ENCODE measurements around the gene PLS1.
"Not testable (repeated sequence)": the region's sequence is repeated elsewhere in the genome, so short reads cannot be mapped to it uniquely, and the experiment has no call there.

PLS1 gene

DNA sequence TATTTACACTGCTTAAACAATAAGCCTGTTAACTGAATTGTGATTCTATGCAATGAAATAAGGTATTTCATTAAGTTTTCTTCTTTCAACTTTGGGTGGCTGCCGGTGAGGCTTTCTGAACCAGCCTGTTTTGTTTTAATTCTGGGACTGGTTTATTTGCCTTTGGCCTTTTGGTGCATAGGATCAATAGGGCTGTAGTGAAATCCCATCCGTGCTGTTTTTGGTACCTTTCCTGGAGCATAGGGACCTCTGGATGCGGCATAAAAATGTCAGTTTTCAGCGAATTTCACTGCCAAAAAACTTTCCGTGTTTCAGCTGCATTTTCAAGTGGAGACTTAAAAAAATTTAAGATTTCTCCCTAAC is 514 bp downstream of the PLS1 start:
- DNase-seq = no peak

DNA sequence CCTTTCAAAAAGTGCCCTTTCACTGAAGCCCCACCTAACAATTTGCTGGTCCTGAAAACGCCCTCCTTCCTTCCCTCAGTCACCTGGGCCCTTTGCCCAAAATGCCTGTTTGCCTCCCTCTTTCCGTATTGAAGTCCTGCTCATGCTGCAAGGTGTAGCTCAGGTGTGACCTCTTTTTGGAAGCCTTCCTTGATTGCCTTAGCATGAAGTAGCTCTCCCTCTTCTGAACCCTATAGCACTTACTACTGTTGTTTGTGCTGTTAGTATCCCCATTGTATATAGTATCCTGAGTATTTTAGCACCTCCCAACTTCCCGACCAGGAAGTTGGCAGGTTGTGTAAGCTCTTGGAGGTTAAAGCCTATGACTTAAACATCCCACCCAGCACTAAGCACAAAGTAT is 1.7 kb downstream of the PLS1 start:
- no peak for DNase-seq

DNA sequence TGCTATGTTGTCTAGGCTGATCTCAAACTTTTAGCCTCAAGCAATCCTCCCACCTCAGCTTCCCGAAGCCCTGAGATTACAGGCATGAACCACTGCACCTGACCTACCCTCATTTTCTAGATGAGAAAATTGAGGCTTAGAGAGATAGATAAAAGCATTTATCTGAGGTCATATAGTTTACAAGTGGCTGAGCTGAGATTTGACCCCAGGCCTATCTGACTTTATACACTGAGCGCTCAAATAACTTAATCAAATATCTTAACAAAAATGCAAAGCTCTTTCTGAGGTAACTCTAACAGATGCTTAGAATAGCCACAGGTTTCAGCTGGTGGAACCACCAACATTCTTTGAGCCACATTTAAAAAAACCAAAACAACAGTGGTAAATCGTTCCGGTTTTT is 5.5 kb downstream of the PLS1 start:
- DNase-seq = no peak

DNA sequence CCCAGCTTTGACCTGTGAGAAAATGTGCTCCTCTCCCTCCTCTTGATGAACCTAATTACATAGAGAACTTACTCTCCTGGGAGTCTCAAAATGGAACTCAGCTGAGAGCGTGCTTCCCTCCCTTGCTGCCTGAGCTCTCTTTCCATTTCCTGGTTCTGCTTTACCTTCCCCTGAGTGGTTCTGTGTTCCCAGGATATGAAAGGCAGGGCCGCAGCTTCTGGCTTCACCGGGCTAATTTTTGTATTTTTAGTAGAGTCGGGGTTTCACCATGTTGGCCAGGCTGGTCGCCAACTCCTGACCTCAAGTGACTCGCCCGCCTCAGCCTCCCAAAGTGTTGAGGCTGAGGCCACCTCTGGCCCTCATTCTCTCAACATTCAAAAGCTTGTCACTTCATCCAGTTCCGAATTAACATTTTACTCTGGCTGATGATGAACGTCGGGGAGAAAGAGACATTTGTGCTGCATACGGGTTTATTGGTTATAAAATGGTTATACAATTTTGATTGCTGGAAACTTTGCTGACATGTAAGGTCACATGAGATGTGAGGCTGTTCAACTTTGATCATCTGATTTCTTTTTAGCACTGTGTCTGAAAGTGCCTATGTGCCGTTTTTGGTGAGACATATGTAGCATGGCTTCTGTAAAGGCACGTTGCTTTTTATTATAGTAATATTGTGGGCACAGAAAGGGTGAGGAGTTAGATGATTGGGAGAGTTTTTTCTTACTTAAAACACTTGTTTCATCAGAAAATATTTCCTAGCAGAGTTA is 6.6 kb downstream of the PLS1 start:
- no peak for DNase-seq

DNA sequence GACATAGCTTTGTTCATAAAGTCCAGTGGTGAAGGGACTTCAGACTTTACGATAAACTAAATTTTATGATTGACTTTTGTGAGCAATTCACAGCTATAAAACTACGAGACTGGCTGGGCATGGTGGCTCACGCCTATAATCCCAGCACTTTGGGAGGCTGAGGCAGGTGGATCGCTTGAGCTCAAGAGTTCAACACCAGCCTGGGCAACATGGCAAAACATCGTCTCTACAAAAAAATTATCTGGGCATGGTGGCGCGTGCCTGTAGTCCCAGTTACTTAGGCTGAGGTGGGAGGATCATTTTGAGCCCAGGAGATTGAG is 7.2 kb downstream of the PLS1 start:
- DNase-seq = not testable (repeated sequence)

DNA sequence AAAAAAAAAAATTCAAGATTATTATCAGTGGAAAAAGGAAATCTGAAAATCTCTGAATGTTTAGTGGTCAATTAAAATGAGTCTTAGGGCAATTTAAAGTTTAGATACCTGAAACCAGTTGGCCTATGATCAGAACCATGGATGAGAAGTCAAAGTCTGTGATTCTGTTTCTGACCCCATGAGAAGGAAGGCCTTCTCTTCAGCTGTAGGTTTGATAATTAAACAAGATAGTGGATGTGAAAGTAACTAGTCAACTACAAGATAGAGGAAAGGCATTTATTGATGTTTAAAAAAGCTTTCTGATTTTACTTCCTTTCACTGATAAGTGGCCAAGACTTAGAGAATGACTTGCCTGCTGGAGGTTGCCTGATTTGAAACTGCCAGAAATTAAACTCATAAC is 8.7 kb downstream of the PLS1 start:
- no peak for DNase-seq

DNA sequence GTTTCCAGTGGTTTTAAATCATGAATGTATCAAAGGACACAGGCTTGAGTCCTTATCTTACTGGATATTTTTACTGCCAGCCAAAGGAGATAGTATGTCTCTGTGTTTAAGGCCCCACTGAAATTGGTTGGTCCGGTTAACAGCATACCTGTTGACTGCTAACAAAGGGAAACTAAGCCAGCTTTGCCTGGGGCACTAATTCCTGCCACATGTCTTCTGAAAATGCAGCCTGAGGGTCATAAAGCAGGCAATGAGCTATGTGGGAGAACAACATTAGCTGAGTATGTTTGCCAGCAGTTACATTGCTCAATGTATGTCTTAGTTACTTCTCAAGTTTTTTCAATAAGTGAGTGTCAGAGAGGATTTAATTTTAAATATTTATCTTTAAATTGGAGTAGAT is 12.4 kb downstream of the PLS1 start:
- DNase-seq = no peak

DNA sequence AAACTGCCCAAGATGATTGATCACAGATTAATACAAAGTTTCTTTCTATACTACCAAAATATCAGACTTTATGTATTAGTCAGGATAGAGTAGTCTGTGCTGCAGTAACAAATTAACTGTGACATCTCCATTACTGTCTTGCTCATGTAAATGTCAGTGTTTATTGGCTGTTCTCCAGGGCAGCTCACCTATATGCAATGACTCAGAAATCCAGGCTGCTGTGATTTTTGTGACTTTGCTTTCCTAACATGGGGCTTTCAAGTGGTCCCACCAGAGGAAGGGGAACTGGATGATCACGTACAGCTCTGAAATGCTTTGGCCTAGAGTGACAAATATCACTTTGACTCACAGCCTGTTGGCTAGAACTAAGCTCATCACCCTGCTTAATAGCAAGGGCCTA is 12.9 kb downstream of the PLS1 start:
- DNase-seq = no peak

DNA sequence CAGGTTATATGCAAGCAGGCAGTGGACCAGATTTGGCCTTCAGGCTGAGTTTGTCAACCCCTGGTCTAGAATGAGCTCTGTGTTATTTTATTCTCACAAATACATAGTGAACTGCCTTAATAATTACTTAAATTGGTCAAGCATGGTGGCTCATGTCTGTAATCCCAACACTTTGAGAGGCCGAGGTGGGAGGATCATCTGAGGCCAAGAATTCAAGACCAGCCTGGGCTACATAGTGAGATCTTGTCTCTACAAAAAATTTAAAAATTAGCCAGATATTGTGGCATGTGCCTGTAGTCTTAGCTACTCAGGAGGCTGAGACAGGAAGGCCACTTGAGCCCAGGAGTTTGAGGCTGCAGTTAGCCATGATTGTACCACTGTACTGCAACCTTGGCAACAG is 15.0 kb downstream of the PLS1 start:
- DNase-seq = no peak

DNA sequence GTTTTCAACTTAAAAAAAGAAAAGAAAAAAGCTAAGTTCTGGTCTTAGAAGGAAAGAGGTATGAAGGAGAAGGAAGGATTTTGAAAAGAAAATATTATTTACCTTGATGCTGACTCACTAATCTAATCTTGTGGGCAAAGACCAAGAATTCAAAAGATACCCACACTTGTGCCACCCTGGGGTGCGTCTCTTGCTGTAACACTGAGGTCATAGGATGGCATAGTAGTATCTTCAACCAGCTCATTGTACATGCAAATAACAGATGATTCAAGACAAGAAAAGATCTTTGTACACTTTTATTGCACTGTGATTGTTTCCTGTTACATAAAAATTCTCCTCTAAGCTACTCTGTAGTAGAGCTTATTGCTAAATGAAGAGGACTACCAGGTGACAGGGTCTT is 17.3 kb downstream of the PLS1 start:
- no peak for DNase-seq

DNA sequence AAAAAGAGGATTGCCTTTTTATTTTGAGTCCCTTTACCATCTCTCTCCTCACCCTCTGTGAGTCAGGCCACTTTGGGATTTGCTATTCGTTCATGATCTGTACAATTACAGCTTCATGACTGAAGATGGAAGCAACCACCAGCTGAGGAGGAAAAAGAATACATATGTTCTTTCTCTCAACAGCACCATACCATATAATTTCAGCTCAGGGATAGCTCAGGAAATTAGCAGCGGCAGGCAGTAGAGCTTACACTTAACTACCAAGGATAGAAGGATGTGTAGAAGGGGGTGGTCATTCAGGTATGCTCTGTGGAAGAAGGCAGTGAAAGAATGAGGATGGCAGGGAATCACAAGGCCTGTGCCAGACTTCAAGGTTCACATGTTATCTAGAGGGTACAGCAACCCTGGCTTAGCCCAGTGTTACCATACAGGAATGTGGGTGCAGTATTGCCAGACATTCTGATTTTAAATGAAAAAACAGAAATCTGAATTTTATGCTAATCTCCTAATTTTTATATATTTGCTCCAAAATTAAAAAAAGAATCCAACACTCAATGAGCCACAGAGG is 17.9 kb downstream of the PLS1 start:
- no peak for DNase-seq

DNA sequence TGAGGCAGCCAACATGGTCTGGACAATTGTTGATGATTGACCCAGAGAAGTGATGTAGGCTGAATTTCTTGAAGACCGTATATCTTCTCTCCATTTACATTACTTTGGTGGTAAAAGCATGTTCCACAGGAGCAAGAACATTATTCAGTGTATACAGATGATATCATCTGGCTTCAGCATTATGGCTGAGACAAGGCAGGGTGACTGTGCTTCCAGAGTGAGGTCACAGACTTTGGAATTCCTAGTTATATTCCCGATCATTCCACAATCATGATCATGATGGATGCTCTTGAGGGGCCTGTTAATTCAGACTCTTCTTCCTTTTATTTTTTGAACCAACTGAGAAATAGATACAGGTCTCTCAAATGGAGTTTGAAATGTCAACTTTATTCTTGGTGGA is 19.0 kb downstream of the PLS1 start:
- DNase-seq = no peak

DNA sequence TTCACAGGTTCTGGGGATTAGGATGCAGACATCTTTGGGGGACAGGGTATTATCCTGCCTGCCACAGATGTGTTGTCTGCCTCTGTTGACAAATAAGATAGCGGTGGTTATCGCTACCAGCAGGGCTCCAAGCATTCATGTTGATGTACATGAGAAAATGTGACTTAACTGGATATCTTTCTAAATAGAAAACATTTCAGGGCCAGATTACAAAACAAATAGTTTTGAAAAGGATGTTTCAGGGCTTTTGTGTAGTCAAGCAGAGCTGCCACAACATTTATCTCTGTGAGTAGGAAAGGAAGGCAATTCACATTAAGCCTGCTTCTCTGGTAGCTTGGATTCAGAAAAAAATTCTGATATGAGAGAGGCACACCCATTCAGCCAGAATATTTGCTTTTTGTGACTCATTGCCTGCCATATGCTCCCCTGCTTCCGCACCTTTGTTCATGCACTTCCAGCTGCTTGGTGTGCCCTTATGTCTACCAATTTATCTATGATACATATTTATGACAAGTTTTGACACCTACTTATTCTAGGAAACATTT is 22.8 kb downstream of the PLS1 start:
- no peak for DNase-seq

DNA sequence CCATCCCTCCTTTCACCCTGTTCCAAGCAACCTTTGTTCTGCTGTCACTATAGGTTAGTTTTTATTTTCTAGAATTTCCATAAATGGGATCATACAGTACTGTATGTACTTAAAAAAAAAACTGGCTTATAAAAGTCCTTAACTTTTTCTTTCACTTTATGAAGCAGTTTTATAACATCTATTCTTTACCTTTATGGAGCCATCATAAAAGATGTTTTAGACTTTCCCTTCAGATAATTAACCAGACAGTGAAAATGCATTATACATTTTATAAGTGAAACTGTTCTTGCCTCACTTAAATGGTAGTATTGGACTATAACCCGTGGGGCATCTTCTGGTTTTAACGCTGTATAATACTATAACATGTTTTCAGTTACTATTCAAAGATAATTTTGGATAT is 26.2 kb downstream of the PLS1 start:
- no peak for DNase-seq

DNA sequence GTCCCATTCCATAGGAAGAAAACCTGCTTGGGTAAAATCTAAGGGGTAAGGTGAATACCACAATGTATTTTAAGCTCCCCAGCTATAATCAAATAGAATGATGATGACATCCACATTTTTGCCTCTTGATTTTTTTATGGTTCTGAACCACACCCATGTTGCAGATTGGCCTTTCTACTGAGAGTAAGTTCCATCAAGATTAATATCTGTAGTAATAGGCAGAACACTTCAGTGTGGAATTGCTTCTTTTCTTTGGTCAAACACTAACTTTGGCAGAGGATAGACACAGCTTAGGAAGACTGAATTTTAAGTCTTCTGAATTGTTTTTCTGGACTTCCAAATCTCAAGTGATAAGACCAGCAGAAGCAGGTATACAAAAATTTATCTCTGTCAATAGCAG is 27.0 kb downstream of the PLS1 start:
- no peak for DNase-seq

DNA sequence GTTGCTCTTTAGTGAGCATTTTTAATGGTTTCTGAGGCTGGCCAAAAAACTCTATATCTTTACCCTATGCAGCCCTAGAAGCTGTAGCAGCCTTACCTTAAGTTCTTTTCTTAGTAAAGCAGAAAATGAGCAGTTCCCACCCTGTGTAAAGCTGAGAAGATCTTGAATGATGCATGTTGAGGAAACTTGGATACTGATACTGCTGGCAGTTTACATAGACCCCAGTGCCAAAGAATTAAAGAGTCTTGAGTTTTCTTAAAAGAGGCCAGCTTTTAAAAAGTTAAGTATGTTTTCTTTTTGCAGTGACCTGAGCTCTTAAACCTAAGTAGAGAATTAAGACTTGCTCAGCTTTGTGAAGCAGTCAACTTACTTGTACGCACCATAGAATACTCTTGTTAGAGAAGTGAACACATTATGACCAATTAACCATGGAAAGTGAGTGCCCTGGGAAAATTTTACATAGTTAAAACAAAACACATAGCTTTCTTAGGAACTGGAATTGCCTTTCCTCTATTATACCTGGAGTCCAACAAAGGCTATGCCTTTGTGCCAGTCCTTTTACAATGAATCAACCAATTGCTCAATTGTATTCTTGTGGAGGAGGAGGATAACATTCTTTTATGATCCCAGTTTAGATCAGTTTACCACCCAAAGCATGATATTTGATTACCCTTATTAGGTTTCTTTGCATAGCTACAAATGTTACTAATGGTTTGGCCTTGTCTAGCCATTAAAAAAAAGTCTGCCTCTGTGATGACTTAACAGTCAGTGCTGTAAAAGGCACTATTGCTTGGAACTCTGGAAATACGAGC is 28.4 kb downstream of the PLS1 start:
- DNase-seq = no peak

DNA sequence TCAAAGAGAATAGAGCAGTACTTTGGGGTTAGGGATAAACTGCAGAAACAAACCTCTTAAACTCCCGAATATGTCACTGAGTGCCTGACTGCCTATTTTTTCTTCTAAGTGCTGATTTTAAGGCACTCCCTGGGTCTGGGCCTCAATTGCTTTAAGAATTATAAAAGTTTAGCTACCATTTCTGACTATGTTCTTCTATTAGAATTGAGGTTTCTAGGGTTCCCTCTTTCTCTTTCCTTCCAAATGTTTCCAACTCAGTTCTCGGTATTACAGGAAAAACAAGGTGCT is 28.9 kb downstream of the PLS1 start:
- DNase-seq = no peak

DNA sequence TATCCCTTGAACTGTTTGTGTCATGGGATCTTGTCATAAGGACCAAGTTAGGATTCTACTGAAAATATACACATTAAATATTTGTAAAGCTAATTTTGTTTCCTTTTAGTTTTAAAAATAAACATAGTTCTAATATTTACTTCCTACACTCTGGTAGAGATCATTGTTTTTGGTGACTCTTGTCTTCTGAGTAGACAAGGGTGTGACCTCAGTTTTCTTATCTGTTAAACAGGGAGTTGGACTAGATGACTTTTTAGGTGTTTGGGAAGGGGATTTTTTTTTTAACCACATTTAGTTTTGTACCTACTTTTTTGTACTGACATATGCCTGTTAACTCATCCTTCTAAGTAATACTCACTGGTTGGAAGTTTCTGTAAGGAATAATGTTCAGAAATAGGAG is 30.8 kb downstream of the PLS1 start:
- DNase-seq = no peak

DNA sequence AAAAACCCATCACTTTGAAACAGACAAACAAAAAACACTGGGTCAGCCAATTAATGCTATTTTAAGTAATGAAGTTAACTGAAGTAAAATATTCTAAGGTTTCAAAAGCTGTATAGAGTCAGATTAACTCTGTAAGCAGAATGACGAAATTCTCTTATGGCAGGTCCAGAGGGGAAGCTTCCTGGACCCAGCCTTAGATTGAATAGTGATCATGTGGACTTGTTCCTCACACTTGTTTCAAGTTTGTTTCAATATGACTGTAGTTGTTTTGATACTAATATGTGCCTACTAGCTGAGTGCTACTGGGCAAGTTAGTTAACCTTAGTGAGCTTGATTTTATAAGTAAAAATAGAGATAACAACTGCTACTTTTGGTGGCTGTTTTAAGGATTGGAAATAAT is 32.6 kb downstream of the PLS1 start:
- no peak for DNase-seq

DNA sequence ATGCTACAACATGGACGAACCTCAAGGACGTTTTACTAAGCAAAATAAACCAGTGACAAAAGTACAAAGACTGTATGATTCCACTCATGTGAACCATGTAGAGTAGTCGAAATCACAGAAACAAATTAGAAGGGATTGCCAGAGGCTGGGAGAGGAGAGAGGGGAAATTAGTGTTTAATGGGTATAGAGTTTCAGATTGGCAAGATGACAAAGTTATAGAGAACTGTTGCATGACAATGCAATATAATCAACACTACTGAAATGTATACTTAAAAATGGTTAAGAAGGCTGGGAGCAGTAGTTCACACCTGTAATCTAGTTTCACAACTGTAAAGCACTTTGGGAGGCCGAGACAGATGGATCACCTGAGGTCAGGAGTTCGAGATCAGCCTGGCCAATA is 36.9 kb downstream of the PLS1 start:
- no peak for DNase-seq

DNA sequence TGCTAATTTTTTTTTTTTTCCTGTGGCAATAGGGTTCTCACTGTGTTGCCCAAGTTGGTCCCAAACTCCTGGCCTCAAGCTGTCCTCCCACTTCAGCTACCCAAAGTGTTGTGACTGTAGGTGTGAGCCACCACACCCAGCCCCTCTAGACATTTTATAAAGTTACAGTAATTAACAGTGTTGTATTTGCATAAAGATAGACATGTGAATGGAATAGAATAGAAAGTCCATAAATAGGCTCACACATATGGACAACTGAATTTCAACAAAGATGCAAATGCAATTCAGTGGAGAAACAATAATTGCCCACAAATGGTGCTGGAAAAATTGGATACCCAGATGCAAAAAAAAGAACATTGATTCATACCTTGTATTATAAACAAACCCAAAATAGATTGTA is 39.9 kb downstream of the PLS1 start:
- DNase-seq = no peak

DNA sequence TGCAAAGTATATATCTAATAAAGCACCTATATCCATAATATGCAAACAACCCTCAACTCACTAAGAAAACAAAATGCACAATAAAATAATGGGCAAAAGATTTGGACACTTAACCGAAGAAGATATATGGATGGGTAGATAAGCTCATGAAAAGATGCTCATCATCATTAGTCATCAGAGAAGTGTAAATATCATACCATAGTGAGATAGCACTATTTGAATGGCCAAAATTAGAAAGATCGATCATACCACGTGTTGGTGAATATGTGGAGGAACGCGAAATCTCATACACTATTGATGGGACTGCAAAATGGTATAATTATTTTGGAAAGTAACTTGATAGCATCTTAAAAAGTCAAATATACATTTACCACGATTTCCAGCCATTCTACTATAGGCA is 40.5 kb downstream of the PLS1 start:
- no peak for DNase-seq

DNA sequence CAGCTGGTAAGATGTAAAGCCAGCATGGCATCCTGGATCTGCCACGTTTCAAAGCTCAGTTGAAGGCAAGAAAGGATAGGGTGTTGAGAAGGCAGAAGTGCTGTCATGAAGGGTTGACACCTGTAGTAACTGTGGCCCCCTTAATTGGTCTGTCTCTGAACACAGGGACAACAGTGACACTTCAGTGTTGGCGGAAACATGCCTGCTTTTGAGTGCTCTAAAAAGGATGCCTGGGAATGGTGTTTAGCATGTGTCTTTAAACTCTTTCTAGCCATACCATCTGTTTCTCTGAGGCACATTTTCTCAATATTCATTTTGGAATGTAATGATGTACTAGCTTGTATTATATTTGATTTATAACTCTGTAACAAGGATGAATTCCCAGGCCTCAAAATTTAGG is 42.1 kb downstream of the PLS1 start:
- no peak for DNase-seq

DNA sequence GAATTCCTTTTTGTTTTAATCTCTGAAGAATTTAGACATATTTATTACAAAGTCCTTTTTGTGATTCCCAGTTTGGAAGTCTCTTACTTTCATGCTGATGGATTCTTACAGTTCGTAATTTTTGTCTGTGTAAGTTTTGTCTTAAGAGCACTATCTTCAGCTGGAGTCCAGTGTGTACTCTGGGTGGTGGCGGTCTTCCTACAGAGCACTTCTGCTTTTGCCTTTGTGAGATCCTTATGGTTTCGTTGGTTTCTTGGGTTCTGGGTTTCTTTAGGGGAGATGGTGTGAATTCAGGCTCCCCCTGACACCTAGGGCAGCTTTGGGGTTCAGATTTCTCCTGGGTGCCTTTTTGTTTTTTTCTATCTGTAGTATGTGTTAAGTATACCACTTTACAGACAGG is 45.3 kb downstream of the PLS1 start:
- DNase-seq = no peak

DNA sequence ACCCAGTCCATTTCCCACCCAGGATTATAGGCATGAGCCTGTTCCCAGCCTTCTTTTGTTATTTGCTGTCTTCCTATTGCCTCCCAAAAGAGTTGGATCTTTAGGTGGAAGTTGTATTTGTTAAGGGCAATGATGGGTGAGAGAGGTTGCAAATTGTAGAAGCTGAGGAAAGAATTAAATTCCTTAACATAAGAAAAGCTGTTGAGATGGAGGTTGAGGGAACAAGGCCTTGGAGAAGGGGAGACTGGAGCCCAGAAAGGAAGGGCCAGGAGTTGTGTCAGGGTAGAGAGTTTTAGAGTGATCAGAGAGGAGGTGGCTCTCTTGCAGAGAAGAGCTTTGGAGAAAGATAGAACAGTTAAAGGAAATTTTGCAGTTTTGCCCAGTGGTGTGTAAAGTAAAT is 46.8 kb downstream of the PLS1 start:
- DNase-seq = no peak
